ENCODE results near the gene SYNE4. TPM values are rescaled to one million over a fixed set of nuclear protein-coding genes. Genes with fewer than 3 reads are reported as not detected.

Gene SYNE4
- total and polyA plus RNA-seq, 2 of the 13 experiments (the other 11 are each of a cell fraction or from before 2014, with no cell fraction given), result 13.7 to 23.0 TPM

GRCh38 chr19:35993923-35994598, 14.6 kb downstream of the SYNE4 start (continued):
- TF ChIP-seq ZNF572 (CRISPR knock-in tag; IDR thresholded peaks at IDR 0.05) (no peak), ZNF343 (CRISPR knock-in tag; IDR thresholded peaks at IDR 0.05) (no peak), SIX1 (CRISPR knock-in tag; IDR thresholded peaks at IDR 0.05; ENCODE audit: borderline replicate concordance) (no peak), ZNF205 (CRISPR knock-in tag; IDR thresholded peaks at IDR 0.05) (no peak), TFAP4 (IDR thresholded peaks at IDR 0.05; ENCODE audit: borderline replicate concordance, low read depth) (no peak), ZBTB38 (CRISPR knock-in tag; IDR thresholded peaks at IDR 0.05) (peak; percentile 78), ZNF510 (CRISPR knock-in tag; IDR thresholded peaks at IDR 0.05; ENCODE audit: low read depth) (no peak), PTBP1 (IDR thresholded peaks at IDR 0.05; ENCODE audit: low read depth, low read length, poor library complexity, severe bottlenecking) (no peak), HES4 (CRISPR knock-in tag; IDR thresholded peaks at IDR 0.05; ENCODE audit: borderline replicate concordance) (no peak)

GRCh38 chr19:35992907-35993765, 15.5 kb downstream of the SYNE4 start:
- CTCF ChIA-PET (ENCODE audit: low intra/inter-chr PET ratio, low total read pairs), result no interaction called here
- H3K4me1 ChIP-seq (ENCODE audit: insufficient read depth, low read length), result peaks cover 42% of the 10 kb centered on the region
- H3K9me3 ChIP-seq (ENCODE audit: low read length), result no peaks in the 10 kb centered on the region
- H3K36me3 ChIP-seq (replicated peaks in 1 of 2; ENCODE audit: control insufficient read depth in 1 of 2, insufficient read depth in 2 of 2, low read length in 2 of 2), result peaks cover 4 to 6% of the 10 kb centered on the region in 2 experiments; a peak in 2 of 5 replicates
- H3K4me3 ChIP-seq (replicated peaks in 1 of 3; ENCODE audit: insufficient read depth in 1 of 3, low read depth in 2 of 3, low read length in 3 of 3), result no peak overlapping the region
- H3K4me2 ChIP-seq (ENCODE audit: low read depth, low read length), result no peak overlapping the region
- H3K27me3 ChIP-seq (ENCODE audit: control insufficient read depth in 1 of 2, insufficient read depth in 2 of 2, low read length in 2 of 2), result no peaks in the 10 kb centered on the region
- no peak for FAIRE-seq
- H3K27ac ChIP-seq (ENCODE audit: extremely low read length, insufficient read depth, low read length), result no peak overlapping the region
- no peak overlapping the region for H3K9ac ChIP-seq (ENCODE audit: insufficient read depth, low read depth, low read length)
- in situ Hi-C loops (cut with HindIII; ENCODE audit: extremely low pct_ligation_motif_present, low pct_unique_long_range_greater_than_20kb), result no loop called here
- POLR2A ChIA-PET, result interaction anchor here (4.2 kb wide), 1 partner anchor 61 kb away, joined by 14 read pairs; the partner anchor contains the start of genes THAP8 and WDR62
- ATAC-seq, result no peak
- BruUV-seq (replicated peaks), result no TSS peak
- intact Hi-C loops (cut with micrococcal nuclease; ENCODE audit: unreplicated experiment), result no loop called here
- WGBS (ENCODE audit: low lambda C conversion rate), result 80% methylated on average over 7 of the region's 8 CpGs
- no peak for DNase-seq (ENCODE audit: low spot score)
- no peak for TF ChIP-seq ZNF776 (CRISPR knock-in tag; IDR thresholded peaks at IDR 0.05)
- 0 out of 2 replicates have a peak, but pooled peaks have one; percentile 30 for TF ChIP-seq ZNF121 (CRISPR knock-in tag; IDR thresholded peaks at IDR 0.05)
- peaks cover 24% of the 10 kb centered on the region for H3K79me2 ChIP-seq (ENCODE audit: insufficient read depth, low read length)
- H4K20me1 ChIP-seq (ENCODE audit: insufficient read depth, low read length), result peaks cover 5% of the 10 kb centered on the region
- H2AFZ ChIP-seq (ENCODE audit: low read length), result no peak overlapping the region

All from HepG2 (cell line).